Measurements from ENCODE around the gene ZNF182. TPM values are rescaled to one million over a fixed set of nuclear protein-coding genes. Genes with fewer than 3 reads are reported as not detected.
"Not testable (repeated sequence)": the region's sequence is repeated elsewhere in the genome, so short reads cannot be mapped to it uniquely, and the experiment has no call there.

Gene ZNF182
- total RNA-seq: 7.3 TPM

GRCh38 chrX:48003758-48004457 lies at the start of gene ZNF182:
Gene ZNF182 (minus strand): TSS chrX:48003989. CDS start chrX:48002609, 1,380 bp downstream.
- peak; percentile 66 to 77 for DNase-seq (ENCODE audit: low spot score in 2 of 2)
- no peak for FAIRE-seq

- DNase-seq (ENCODE audit: low spot score in 2 of 2) (no peak), FAIRE-seq (no peak)
These were observed 43.1 kb upstream of the ZNF182 start for GRCh38 chrX:48046846-48047245.

DNA sequence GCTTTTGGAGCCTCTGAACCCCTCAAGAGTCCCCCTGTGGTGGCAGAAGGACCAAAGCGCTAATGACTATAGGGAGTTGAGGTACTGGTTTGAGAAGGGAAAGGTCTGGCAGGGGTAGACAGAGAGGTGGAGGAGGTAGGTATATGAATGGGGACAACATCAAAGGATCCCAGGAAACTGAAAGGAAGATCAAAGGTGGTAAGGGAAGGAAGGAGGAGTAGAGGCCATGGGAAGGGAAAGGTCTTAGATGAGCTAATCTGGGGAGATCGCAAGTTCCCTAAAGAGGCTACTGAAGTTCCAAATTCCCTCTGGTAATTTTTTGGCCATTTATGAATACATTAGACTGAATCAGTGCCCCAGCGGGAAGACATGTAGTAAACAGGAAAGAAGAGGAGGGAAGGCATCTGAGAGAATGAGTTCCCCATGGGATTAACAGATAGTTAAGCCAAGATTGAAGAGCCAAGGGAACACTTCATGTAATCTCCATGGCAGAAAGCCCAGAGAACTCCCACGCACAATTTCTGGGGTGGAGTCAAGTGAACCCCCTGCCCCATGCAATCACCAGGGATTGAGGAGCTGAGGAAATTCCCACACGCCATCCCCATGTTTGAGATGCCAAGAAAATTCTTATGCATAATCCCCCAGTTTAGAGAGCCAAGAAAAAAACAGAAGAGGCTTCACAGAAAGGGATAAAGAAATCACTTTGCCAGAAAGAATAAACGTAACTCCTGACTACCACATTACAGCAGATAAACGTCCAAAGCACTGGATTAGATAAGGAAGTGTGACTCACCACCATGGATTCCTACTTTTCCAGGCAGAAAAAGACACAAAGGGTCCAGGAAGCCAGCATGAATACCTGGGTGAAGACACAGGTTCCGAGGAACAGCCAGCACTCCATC lies 41.9 kb upstream of the ZNF182 start:
- DNase-seq (ENCODE audit: low spot score in 2 of 2) (no peak), FAIRE-seq (no peak)

GRCh38 chrX:48043056-48043455 lies 39.3 kb upstream of the ZNF182 start:
- no peak for DNase-seq (ENCODE audit: low spot score in 2 of 2)
- FAIRE-seq: no peak

GRCh38 chrX:48035891-48036290 lies 32.1 kb upstream of the ZNF182 start:
- FAIRE-seq (no peak), DNase-seq (ENCODE audit: low spot score in 2 of 2) (no peak)

- not testable (repeated sequence) for FAIRE-seq
These were observed 26.9 kb upstream of the ZNF182 start for GRCh38 chrX:48030641-48031173.

GRCh38 chrX:48030237-48030636 lies 26.4 kb upstream of the ZNF182 start:
- no peak for FAIRE-seq
- DNase-seq (ENCODE audit: low spot score in 2 of 2): no peak

More at GRCh38 chrX:48030641-48031173, 26.9 kb upstream of the ZNF182 start:
- not testable (repeated sequence) for DNase-seq (ENCODE audit: low spot score in 2 of 2)

DNA sequence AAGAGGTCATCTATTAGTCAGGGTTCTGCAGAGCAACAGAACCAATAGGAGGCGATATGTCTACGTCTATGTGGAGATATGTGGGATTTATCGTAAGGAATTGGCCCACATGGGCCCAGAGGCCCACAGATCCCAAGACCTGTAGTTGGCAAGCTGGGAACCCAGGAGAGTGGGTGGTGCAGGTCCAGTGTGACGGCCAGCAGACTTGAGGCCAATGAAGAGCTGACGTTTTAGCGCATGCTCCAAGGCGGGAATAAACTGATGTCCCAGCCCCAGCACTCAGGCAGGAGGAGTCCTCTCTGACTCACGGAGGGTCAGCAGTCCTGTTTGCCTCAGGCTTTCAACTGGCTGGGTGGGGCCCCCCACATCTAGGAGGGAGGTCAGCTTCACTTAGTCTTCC lies 24.3 kb upstream of the ZNF182 start:
- FAIRE-seq: no peak
- no peak for DNase-seq (ENCODE audit: low spot score in 2 of 2)

DNA sequence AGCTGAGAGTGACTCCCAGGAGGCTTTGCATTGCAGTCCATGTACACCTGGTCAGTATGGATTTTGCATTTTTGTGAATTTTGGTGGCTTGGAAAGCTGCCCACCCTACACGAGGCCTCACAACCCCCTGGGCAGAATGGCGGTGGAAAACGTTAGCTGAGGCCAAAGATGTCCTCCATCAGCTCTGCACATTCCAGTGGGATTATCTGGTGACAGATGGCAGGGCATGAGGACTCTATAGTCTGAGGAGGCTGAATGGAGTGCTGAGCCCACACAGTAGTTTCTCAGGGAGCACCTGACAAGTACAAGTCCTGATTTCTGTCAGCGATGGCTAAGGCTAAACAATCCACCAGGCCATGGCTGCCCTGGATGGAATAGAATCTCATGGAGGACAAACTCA lies 23.8 kb upstream of the ZNF182 start:
- not testable (repeated sequence) for DNase-seq (ENCODE audit: low spot score in 2 of 2); FAIRE-seq

- DNase-seq (ENCODE audit: low spot score in 2 of 2) (no peak), FAIRE-seq (no peak)
These were observed 21.8 kb upstream of the ZNF182 start for GRCh38 chrX:48025561-48025960.

DNA sequence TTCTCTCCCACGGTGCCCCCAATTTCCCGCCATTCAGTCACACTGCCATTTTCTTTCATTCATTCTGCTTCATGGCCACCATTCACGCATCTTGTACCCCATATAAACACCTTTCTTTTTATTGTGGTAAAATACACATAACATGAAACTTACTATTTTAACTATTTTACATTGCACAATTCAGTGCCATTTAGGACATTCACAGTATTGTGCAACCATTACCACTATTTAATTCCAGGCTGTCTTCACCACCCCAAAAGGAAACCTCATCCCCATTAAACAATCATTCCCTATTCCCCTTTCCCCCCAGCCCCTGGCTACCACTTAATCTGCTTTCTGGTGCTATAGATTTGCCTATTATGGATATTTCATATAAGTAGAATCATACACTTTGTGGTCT lies 18.9 kb upstream of the ZNF182 start:
- FAIRE-seq: no peak

DNA sequence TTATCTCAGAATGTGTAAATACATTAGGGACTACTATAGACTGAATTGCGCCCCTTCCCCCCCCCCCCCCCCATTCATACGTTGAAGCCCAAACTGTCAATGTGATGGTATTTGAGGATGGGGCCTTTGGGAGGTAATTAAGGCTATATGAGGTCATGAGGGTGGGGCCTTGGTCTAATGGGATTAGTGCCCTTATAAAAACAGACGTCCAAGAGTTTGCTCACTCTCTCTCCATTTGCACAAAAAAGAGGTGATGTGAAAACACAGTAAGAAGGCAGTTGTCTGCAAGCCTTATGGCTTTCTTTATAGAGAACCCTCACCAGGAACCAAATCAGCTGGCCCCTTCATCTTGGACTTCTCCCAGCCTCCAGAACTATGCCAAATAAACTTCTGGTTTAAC lies 18.3 kb upstream of the ZNF182 start:
- DNase-seq (ENCODE audit: low spot score in 2 of 2) (no peak), FAIRE-seq (no peak)

More for the DNA sequence above, 18.9 kb upstream of the ZNF182 start:
- no peak for DNase-seq (ENCODE audit: low spot score in 2 of 2)

- DNase-seq (ENCODE audit: low spot score in 2 of 2) (peak; percentile 40 to 53), FAIRE-seq (no peak)
These were observed 17.5 kb upstream of the ZNF182 start for GRCh38 chrX:48021026-48021900.

DNA sequence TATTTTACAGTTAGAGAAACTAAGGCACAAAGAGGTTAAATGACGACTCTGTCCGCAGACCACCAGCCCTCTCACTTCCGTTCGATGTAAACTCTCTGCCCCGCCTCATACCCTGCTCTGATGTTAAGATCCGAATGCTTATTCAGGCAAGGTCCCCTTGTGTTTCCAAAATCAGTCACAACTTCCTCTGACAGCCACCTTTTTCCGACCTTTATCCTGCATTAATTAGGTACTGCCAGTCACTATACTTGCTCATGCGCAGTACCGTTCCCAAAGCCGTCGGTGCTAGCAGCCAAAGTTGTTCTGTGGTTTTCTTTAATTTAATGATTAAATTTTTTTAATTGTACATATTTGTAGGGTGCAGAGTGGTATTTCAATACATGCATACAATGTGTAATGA lies 16.7 kb upstream of the ZNF182 start:
- not testable (repeated sequence) for FAIRE-seq; DNase-seq (ENCODE audit: low spot score in 2 of 2)

GRCh38 chrX:48019892-48020291 lies 16.1 kb upstream of the ZNF182 start:
- DNase-seq (ENCODE audit: low spot score in 2 of 2); FAIRE-seq: not testable (repeated sequence)

DNA sequence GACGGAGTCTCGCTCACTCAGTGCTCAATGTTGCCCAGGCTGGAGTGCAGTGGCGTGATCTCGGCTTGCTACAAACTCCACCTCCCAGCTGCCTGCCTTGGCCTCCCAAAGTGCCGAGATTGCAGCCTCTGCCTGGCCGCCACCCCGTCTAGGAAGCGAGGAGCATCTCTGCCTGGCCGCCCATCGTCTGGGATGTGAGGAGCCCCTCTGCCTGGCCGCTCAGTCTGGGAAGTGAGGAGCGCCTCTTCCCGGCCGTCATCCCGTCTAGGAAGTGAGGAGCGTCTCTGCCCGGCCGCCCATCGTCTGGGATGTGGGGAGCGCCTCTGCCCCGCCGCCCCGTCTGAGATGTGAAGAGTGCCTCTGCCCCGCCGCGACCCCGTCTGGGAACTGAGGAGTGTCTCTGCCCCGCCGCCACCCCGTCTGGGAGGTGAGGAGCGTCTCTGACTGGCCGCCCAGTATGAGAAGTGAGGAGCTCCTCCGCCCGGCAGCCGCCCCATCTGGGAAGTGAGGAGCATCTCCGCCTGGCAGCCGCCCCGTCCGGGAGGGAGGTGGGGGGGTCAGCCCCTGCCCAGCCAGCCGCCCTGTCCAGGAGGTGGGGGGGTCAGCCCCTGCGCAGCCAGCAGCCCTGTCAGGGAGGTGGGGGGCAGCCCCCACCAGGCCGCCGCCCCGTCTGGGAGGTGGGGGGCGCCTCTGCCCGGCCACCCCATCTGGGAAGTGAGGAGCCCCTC lies 13.0 kb upstream of the ZNF182 start:
- FAIRE-seq; DNase-seq (ENCODE audit: low spot score in 2 of 2): not testable (repeated sequence)

DNA sequence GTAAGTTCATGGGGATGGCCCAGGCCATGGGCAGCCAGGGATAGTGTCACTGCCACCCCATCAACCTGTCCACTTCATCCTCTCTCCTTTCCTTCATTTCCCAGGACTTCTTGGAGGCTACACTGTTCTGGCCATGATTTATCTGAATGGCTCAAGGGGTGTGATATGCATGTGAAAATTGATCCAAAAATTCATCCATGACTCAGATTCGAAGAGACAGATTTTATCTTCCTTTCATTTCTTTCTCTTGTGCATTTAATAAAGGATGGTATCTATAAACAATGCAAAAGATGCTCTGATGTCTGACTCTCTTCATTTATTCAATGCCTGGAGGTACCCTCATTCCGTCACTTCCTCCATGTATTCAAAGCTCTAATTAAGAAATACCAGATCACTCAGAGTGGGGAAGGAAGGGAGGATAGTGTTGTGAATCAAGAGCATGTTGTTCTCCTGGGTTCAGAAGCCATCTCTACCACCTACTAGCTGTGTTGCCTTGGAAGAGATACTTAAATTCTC lies 5.7 kb upstream of the ZNF182 start:
- FAIRE-seq; DNase-seq (ENCODE audit: low spot score in 2 of 2): not testable (repeated sequence)

DNA sequence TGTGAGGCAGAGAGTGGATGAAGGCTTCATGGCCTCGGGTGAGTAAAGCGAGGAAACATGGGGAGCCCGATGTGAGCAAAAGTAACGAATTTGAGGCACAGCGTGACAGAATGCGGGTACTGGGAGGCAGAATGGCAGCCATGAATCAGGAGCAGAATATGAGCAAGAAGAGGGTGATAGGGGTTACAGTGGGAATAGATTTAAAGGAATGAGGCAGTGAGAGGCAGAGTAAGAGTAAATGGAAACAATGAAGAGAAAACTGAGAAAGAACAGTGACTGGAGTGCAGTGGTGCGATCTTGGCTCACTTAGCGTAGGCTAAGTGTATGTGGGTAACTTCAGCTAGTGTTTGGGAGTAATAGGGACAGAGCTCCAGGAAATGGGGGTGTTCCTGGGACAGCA lies 2.9 kb upstream of the ZNF182 start, which contains the start of gene SPACA5:
SPACA5 (plus strand) TSS at position 301 of the 400 bp plus-strand sequence. CDS start 815 bp downstream, outside the sequence.
- DNase-seq (ENCODE audit: low spot score in 2 of 2); FAIRE-seq: not testable (repeated sequence)

GRCh38 chrX:48003367-48003757 lies 427 bp downstream of the ZNF182 start:
- no peak for FAIRE-seq

More at GRCh38 chrX:48003367-48003757, 427 bp downstream of the ZNF182 start:
- DNase-seq (ENCODE audit: low spot score in 2 of 2): no peak

Measured in frontal cortex (tissue), 4 donors.